Endodermal cell (in vitro differentiated cells): ENCODE measurements around the gene DDC. TPM values are rescaled to one million over a fixed set of nuclear protein-coding genes. Genes with fewer than 3 reads are reported as not detected.
"Not testable (repeated sequence)": the region's sequence is repeated elsewhere in the genome, so short reads cannot be mapped to it uniquely, and the experiment has no call there.

Experiments
- DNase-seq: peaks from one replicate; pipeline ENCODE4 v3.0.0-alpha.2; 2017
- H3K27ac ChIP-seq: 2 replicates; pipeline ENCODE4 v1.5.1; 2013; ENCODE audit warnings: mild to moderate bottlenecking, low read depth, low read length, moderate library complexity
- H3K27me3 ChIP-seq: 2 replicates; pipeline ENCODE4 v1.6.1; 2013; ENCODE audit warnings: mild to moderate bottlenecking, low read length, moderate library complexity; ENCODE audit not compliant: insufficient read depth, control insufficient read depth, poor library complexity, severe bottlenecking
- H3K36me3 ChIP-seq: 2 replicates; pipeline ENCODE4 v1.7.0; 2013; ENCODE audit warnings: mild to moderate bottlenecking, low read length, moderate library complexity; ENCODE audit not compliant: control insufficient read depth, insufficient read depth
- H3K4me1 ChIP-seq: one replicate; pipeline ENCODE4 v1.7.0; 2013; ENCODE audit warnings: low read length; ENCODE audit not compliant: control insufficient read depth, insufficient read depth
- H3K4me3 ChIP-seq: 2 replicates; pipeline ENCODE4 v1.5.1; 2013; ENCODE audit warnings: mild to moderate bottlenecking, low read length, moderate library complexity
- H3K9ac ChIP-seq: 2 replicates; pipeline ENCODE4 v1.6.1; 2013; ENCODE audit warnings: mild to moderate bottlenecking, low read length, moderate library complexity; ENCODE audit not compliant: poor library complexity, severe bottlenecking; ENCODE audit errors: extremely low read depth
- H3K9me3 ChIP-seq: 2 replicates; pipeline ENCODE4 v1.6.1; 2013; ENCODE audit warnings: mild to moderate bottlenecking, low read length, moderate library complexity; ENCODE audit not compliant: control insufficient read depth
- H3K27ac Mint-ChIP-seq: 2 replicates; pipeline ENCODE4 v1.8.0; 2020; ENCODE audit warnings: mixed read lengths
- H3K27me3 Mint-ChIP-seq: 2 replicates; pipeline ENCODE4 v1.8.0; 2021; ENCODE audit warnings: mild to moderate bottlenecking, mixed read lengths; ENCODE audit not compliant: insufficient read depth
- H3K36me3 Mint-ChIP-seq: 2 replicates; pipeline ENCODE4 v1.8.0; 2020; ENCODE audit warnings: low read depth, mixed read lengths
- H3K4me1 Mint-ChIP-seq: 2 replicates; pipeline ENCODE4 v1.8.0; 2020; ENCODE audit warnings: mixed read lengths
- H3K4me3 Mint-ChIP-seq: 2 replicates; pipeline ENCODE4 v1.8.0; 2020; ENCODE audit warnings: mild to moderate bottlenecking, moderate library complexity, mixed read lengths
- H3K9me3 Mint-ChIP-seq: 2 replicates; pipeline ENCODE4 v1.8.0; 2020; ENCODE audit warnings: mild to moderate bottlenecking, mixed read lengths
- CTCF ChIP-seq: fragments of 200-600 bp; sonication (generic); conservative IDR thresholded peaks from 2 replicates; pipeline ENCODE4 v1.5.0; 2021; ENCODE audit warnings: antibody characterized with exemption, mild to moderate bottlenecking
- WGBS, 2 experiments: methylation state at CpG; one replicate each; pipeline versions ENCODE4 v1.1.5 to v1.1.7; 2013; ENCODE audit warnings: missing lambda C conversion rate in 2 of 2, mixed read lengths in 1 of 2; ENCODE audit not compliant: insufficient coverage in 1 of 2, insufficient read length in 1 of 2; 5-methylcytosine and 5-hydroxymethylcytosine counted together
- total RNA-seq, 2 donors: library from RNA; stranded (reverse); fragmentation: NEBNext Ultra II Directional in 1 of 2; extraction: Animal tissue kit (Norgen Biotek cat#: 25700) in 1 of 2; gene quantifications; 2 replicates in 1 of 2; 3 replicates in 1 of 2; pipeline ENCODE4 v1.2.1, GENCODE V29; 2021

Gene DDC
- total RNA-seq, 2 donors from 2014 or later: 1.1 TPM

- Mint-ChIP-seq H3K36me3 (no peaks in the 10 kb centered on the region), H3K4me1 (peaks cover 9% of the 10 kb centered on the region), H3K27me3 (no peaks in the 10 kb centered on the region), H3K9me3 (no peaks in the 10 kb centered on the region), H3K4me3 (no peak overlapping the region), H3K27ac (no peak overlapping the region)
- Histone ChIP-seq H3K9me3 (no peaks in the 10 kb centered on the region), H3K4me1 (peaks cover 6% of the 10 kb centered on the region), H3K4me3 (no peak overlapping the region), H3K27me3 (peaks cover 6% of the 10 kb centered on the region), H3K36me3 (no peaks in the 10 kb centered on the region), H3K9ac (no peak overlapping the region), H3K27ac (no peak overlapping the region)
- 43 to 59% methylated on average over 3 of the region's 3 CpGs for WGBS, 2 experiments
- DNase-seq: peak; percentile 40
- TF ChIP-seq CTCF: no peak
Measured at GRCh38 chr7:50553973-50554372, 11.2 kb downstream of the DDC start.

- H3K36me3 ChIP-seq: no peaks in the 10 kb centered on the region
- DNase-seq: peak; percentile 74
- no peaks in the 10 kb centered on the region for H3K9me3 ChIP-seq
- Mint-ChIP-seq H3K4me1 (no peaks in the 10 kb centered on the region), H3K36me3 (no peaks in the 10 kb centered on the region), H3K9me3 (no peaks in the 10 kb centered on the region), H3K4me3 (no peak overlapping the region), H3K27ac (no peak overlapping the region), H3K27me3 (no peaks in the 10 kb centered on the region)
- 82 to 83% methylated on average over 4 of the region's 4 CpGs for WGBS, 2 experiments
- H3K27me3 ChIP-seq: peaks cover 6% of the 10 kb centered on the region
- H3K4me1 ChIP-seq: no peaks in the 10 kb centered on the region
- no peak overlapping the region for H3K27ac ChIP-seq
- H3K9ac ChIP-seq: no peak overlapping the region
- TF ChIP-seq CTCF: no peak
- H3K4me3 ChIP-seq: no peak overlapping the region
Measured at GRCh38 chr7:50552921-50553320, 12.3 kb downstream of the DDC start.

GRCh38 chr7:50552139-50552538 is 13.1 kb downstream of the DDC start:
- Mint-ChIP-seq H3K4me1 (no peaks in the 10 kb centered on the region), H3K4me3 (no peak overlapping the region), H3K27me3 (no peaks in the 10 kb centered on the region), H3K27ac (no peak overlapping the region), H3K36me3 (no peaks in the 10 kb centered on the region), H3K9me3 (no peaks in the 10 kb centered on the region)
- no peak for TF ChIP-seq CTCF
- H3K36me3 ChIP-seq: no peaks in the 10 kb centered on the region
- no peak overlapping the region for H3K4me3 ChIP-seq
- H3K4me1 ChIP-seq: no peaks in the 10 kb centered on the region
- 75 to 76% methylated on average over 3 to 4 of the region's 4 CpGs for WGBS, 2 experiments
- DNase-seq: no peak
- no peak overlapping the region for H3K9ac ChIP-seq
- no peak overlapping the region for H3K27ac ChIP-seq
- no peaks in the 10 kb centered on the region for H3K9me3 ChIP-seq
- H3K27me3 ChIP-seq: peaks cover 6% of the 10 kb centered on the region

GRCh38 chr7:50545613-50546012 is 19.6 kb downstream of the DDC start:
- not testable (repeated sequence) for H3K9me3 Mint-ChIP-seq, H3K4me1 ChIP-seq, H3K4me3 Mint-ChIP-seq, H3K36me3 ChIP-seq, H3K4me1 Mint-ChIP-seq, H3K36me3 Mint-ChIP-seq, H3K27me3 ChIP-seq, H3K27me3 Mint-ChIP-seq, H3K27ac ChIP-seq, H3K9me3 ChIP-seq, H3K4me3 ChIP-seq, H3K9ac ChIP-seq, DNase-seq, H3K27ac Mint-ChIP-seq
- 90% methylated on average over 4 of the region's 4 CpGs; no CpG with 5 or more reads in 1 of the 2 experiments for whole genome bisulfite sequencing, 2 experiments
